Keratinocyte (primary cell): ENCODE measurements around the gene CHRDL2.

Source experiments
- EZH2 ChIP-seq: IDR thresholded peaks from one replicate; pipeline ENCODE4 v1.6.1; 2012; ENCODE audit warnings: inconsistent platforms, mild to moderate bottlenecking, low read length, moderate library complexity
- TF ChIP-seq, protein P1 (sequence below), 3 experiments: IDR thresholded peaks in 1 of 3; conservative IDR thresholded peaks in 1 of 3; optimal IDR thresholded peaks in 1 of 3; 2 replicates in 2 of 3; 3 replicates in 1 of 3; pipeline versions ENCODE3 to v1.5.1; 2011; ENCODE audit warnings: low read length in 3 of 3, mild to moderate bottlenecking in 3 of 3, moderate library complexity in 2 of 3, control low read depth in 1 of 3, inconsistent platforms in 1 of 3; ENCODE audit not compliant: insufficient read depth in 2 of 3; ENCODE audit errors: extremely low read depth in 1 of 3

DNA sequence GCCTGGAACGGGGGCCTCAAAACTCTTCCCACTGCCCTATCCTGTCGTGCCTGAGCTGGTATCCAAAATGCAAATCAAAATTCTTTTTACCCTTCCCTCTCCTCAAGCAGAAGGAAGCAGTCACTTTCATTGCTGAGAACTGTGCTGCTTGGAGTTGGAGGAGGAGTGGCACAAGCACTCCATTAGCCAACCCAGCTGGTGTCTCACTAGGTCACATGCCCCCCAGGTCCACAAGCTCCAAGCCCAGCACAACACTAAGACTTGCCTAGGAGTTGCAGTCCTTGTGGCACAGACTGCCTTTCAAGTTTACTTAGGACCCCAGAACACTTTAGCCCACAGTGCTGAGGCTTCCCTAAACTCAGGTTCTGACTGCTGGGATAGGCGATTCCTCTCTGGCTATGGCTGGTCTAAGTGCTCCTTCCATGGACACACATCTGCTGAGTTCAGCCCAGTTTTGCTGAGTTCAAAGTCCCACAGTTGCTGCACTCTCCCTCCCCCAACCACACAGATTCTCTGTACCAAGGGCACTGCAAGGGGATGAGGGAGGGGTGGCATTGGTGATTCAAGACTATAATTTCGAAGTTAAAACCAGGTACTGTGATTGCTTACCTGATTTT lies 68.6 kb downstream of the CHRDL2 start:
- TF ChIP-seq, protein P1, sequence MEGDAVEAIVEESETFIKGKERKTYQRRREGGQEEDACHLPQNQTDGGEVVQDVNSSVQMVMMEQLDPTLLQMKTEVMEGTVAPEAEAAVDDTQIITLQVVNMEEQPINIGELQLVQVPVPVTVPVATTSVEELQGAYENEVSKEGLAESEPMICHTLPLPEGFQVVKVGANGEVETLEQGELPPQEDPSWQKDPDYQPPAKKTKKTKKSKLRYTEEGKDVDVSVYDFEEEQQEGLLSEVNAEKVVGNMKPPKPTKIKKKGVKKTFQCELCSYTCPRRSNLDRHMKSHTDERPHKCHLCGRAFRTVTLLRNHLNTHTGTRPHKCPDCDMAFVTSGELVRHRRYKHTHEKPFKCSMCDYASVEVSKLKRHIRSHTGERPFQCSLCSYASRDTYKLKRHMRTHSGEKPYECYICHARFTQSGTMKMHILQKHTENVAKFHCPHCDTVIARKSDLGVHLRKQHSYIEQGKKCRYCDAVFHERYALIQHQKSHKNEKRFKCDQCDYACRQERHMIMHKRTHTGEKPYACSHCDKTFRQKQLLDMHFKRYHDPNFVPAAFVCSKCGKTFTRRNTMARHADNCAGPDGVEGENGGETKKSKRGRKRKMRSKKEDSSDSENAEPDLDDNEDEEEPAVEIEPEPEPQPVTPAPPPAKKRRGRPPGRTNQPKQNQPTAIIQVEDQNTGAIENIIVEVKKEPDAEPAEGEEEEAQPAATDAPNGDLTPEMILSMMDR (optimal IDR thresholded peaks at IDR 0.05 in 1 of 3, IDR thresholded peaks at IDR 0.05 in 1 of 3, conservative IDR thresholded peaks at IDR 0.05 in 1 of 3; ENCODE audit: extremely low read depth in 1 of 3, insufficient read depth in 2 of 3, low read length in 3 of 3): no peak
- no peak for TF ChIP-seq EZH2
